PFSK-1 (cell line): Measurements from ENCODE around the gene TLR5.

ENCODE experiments used
- POLR2AphosphoS5 ChIP-seq: IDR thresholded peaks from 2 replicates; pipeline ENCODE4 v1.6.1; 2012; ENCODE audit warnings: low read depth, mild to moderate bottlenecking, control low read depth, low read length, moderate library complexity
- REST ChIP-seq, 2 experiments: IDR thresholded peaks; 2 replicates each; pipeline versions ENCODE4 v1.6.1 to v1.8.0; 2011 to 2012; ENCODE audit warnings: low read depth in 2 of 2, low read length in 2 of 2, control low read depth in 1 of 2, inconsistent platforms in 1 of 2, mild to moderate bottlenecking in 1 of 2, moderate library complexity in 1 of 2; ENCODE audit not compliant: insufficient read depth in 1 of 2
- TAF1 ChIP-seq: IDR thresholded peaks from 2 replicates; pipeline ENCODE4 v1.6.1; 2012; ENCODE audit warnings: low read length, control low read depth, borderline replicate concordance; ENCODE audit not compliant: insufficient read depth

- no peak for TF ChIP-seq REST (IDR thresholded peaks at IDR 0.05; ENCODE audit: insufficient read depth in 1 of 2, low read depth in 2 of 2, low read length in 2 of 2)
- TF ChIP-seq POLR2AphosphoS5: no peak
- TF ChIP-seq TAF1: no peak
These were observed 13.3 kb upstream of the TLR5 start for GRCh38 chr1:223156343-223156742.
